OCI-LY1 (cell line): ENCODE data around the gene PRKCE.

Experiments used
- H2AFZ ChIP-seq: fragments of 200-600 bp; sonication (generic), shearing (Covaris generic); 2 replicates; pipeline ENCODE4 v1.6.0; 2014; ENCODE audit warnings: antibody characterized with exemption, mild to moderate bottlenecking, low read length
- H3F3A ChIP-seq: fragments of 200-600 bp; sonication (generic), shearing (Covaris generic); 2 replicates; pipeline ENCODE4 v1.6.0; 2014; ENCODE audit warnings: mild to moderate bottlenecking, antibody characterized with exemption, low read length, moderate library complexity; ENCODE audit not compliant: insufficient read depth
- H3K27ac ChIP-seq: fragments of 200-600 bp; sonication (generic); 2 replicates; pipeline ENCODE4 v1.5.1; 2014; ENCODE audit warnings: low read length, mixed run types, mild to moderate bottlenecking, low read depth; ENCODE audit not compliant: poor library complexity, severe bottlenecking
- H3K27me3 ChIP-seq: fragments of 200-600 bp; sonication (generic); 2 replicates; pipeline ENCODE4 v1.6.0; 2014; ENCODE audit warnings: antibody characterized with exemption, mild to moderate bottlenecking, low read length, moderate library complexity; ENCODE audit not compliant: insufficient read depth
- H3K36me3 ChIP-seq: fragments of 200-600 bp; sonication (generic); 2 replicates; pipeline ENCODE4 v1.6.1; 2014; ENCODE audit warnings: mild to moderate bottlenecking, antibody characterized with exemption, low read length, moderate library complexity, mixed read lengths; ENCODE audit not compliant: insufficient read depth
- H3K4me1 ChIP-seq: fragments of 200-600 bp; sonication (generic); 2 replicates; pipeline ENCODE4 v1.5.1; 2014; ENCODE audit warnings: mild to moderate bottlenecking, low read length, moderate library complexity; ENCODE audit not compliant: insufficient read depth, severe bottlenecking
- H3K4me2 ChIP-seq: fragments of 200-600 bp; sonication (generic), shearing (Covaris generic); 2 replicates; pipeline ENCODE4 v1.6.1; 2014; ENCODE audit warnings: low read length
- H3K4me3 ChIP-seq: fragments of 200-600 bp; sonication (generic); 2 replicates; pipeline ENCODE4 v1.5.1; 2014; ENCODE audit warnings: low read length, low read depth, mild to moderate bottlenecking, mixed read lengths; ENCODE audit not compliant: poor library complexity, severe bottlenecking
- H3K79me2 ChIP-seq: fragments of 200-600 bp; shearing (Covaris generic); 2 replicates; pipeline ENCODE4 v1.6.1; 2016; ENCODE audit warnings: mixed run types, low read length, mixed read lengths; ENCODE audit not compliant: insufficient read depth
- H3K9ac ChIP-seq: fragments of 200-600 bp; sonication (generic), shearing (Covaris generic); 2 replicates; pipeline ENCODE4 v1.6.1; 2014; ENCODE audit warnings: mild to moderate bottlenecking, low read length, mixed read lengths
- H3K9me2 ChIP-seq: fragments of 200-600 bp; sonication (generic), shearing (Covaris generic); 2 replicates; pipeline ENCODE4 v1.6.1; 2014; ENCODE audit warnings: low read depth, mild to moderate bottlenecking, low read length, mixed read lengths
- H3K9me3 ChIP-seq: fragments of 200-600 bp; shearing (Covaris generic); 2 replicates; pipeline ENCODE4 v1.6.1; 2014; ENCODE audit warnings: low read length, mixed read lengths
- H4K20me1 ChIP-seq: fragments of 200-600 bp; sonication (generic), shearing (Covaris generic); 2 replicates; pipeline ENCODE4 v1.6.0; 2016; ENCODE audit warnings: mild to moderate bottlenecking, low read length; ENCODE audit not compliant: insufficient read depth
- EZH2 ChIP-seq: fragments of 200-600 bp; sonication (generic), shearing (Covaris generic); IDR thresholded peaks from 2 replicates; pipeline ENCODE4 v1.8.0; 2017; ENCODE audit warnings: borderline replicate concordance, mixed run types, mild to moderate bottlenecking, antibody characterized with exemption, low read length, moderate library complexity, mixed read lengths
- TF ChIP-seq, protein P1 (sequence below): fragments of 200-600 bp; sonication (generic), shearing (Covaris generic); IDR thresholded peaks from 2 replicates; pipeline ENCODE4 v1.5.1; 2017; ENCODE audit warnings: mild to moderate bottlenecking, antibody characterized with exemption, low read length, moderate library complexity, mixed read lengths

Gene PRKCE

DNA sequence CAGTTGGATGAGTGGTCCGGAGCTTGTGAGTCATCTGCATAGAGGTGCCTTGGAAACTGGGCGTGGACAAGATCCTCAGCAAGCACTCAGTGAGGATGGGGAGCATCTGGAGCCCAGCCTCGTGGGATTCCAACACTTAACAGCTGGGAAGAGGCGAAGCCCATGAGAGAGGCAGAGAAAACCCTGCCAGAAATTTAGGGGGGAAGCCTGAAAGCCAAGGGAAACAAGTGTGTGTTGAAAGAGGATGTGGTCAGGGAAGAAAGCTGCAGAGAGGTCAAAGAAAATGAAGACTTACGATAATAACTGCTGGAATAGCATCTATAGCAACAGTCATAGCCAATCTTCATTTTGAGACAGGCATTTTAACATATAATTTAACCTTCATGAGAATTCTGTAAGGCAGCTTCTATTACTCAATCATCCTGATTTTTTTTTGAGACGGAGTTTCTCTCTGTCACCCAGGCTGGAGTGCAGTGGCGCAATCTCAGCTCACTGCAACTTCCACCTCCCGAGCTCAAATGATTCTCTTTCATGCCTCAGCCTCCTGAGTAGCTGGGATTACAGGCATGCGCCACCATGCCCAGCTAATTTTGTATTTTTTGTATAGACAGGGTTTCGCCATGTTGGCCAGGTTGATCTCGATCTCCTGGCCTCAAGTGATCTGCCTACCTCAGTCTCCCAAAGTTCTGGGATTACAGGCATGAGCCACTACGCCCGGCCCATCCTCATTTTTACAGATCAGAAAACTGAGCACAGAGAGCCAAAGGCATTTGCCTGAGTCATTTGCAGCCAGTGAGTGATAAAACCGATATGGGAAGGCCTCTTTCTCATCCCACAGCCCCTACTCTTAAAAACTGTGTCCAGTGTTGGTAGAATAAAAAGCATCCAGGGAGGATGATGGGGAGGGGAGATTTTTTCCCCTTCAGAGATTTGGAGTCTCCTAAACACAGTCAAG, 431.3 kb downstream of the PRKCE start:
- no peaks in the 10 kb centered on the region for H3K9me2 ChIP-seq
- H3F3A ChIP-seq = no peaks in the 10 kb centered on the region
- no peak overlapping the region for H3K9ac ChIP-seq
- H3K9me3 ChIP-seq = no peaks in the 10 kb centered on the region
- H2AFZ ChIP-seq = no peak overlapping the region
- peaks cover 14% of the 10 kb centered on the region for H3K36me3 ChIP-seq
- no peak overlapping the region for H3K4me3 ChIP-seq
- H4K20me1 ChIP-seq = no peaks in the 10 kb centered on the region
- no peak overlapping the region for H3K4me2 ChIP-seq
- TF ChIP-seq, protein P1, sequence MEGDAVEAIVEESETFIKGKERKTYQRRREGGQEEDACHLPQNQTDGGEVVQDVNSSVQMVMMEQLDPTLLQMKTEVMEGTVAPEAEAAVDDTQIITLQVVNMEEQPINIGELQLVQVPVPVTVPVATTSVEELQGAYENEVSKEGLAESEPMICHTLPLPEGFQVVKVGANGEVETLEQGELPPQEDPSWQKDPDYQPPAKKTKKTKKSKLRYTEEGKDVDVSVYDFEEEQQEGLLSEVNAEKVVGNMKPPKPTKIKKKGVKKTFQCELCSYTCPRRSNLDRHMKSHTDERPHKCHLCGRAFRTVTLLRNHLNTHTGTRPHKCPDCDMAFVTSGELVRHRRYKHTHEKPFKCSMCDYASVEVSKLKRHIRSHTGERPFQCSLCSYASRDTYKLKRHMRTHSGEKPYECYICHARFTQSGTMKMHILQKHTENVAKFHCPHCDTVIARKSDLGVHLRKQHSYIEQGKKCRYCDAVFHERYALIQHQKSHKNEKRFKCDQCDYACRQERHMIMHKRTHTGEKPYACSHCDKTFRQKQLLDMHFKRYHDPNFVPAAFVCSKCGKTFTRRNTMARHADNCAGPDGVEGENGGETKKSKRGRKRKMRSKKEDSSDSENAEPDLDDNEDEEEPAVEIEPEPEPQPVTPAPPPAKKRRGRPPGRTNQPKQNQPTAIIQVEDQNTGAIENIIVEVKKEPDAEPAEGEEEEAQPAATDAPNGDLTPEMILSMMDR = no peak
- no peak for TF ChIP-seq EZH2
- no peaks in the 10 kb centered on the region for H3K79me2 ChIP-seq
- H3K4me1 ChIP-seq = no peaks in the 10 kb centered on the region
- no peak overlapping the region for H3K27ac ChIP-seq
- H3K27me3 ChIP-seq = no peaks in the 10 kb centered on the region

DNA sequence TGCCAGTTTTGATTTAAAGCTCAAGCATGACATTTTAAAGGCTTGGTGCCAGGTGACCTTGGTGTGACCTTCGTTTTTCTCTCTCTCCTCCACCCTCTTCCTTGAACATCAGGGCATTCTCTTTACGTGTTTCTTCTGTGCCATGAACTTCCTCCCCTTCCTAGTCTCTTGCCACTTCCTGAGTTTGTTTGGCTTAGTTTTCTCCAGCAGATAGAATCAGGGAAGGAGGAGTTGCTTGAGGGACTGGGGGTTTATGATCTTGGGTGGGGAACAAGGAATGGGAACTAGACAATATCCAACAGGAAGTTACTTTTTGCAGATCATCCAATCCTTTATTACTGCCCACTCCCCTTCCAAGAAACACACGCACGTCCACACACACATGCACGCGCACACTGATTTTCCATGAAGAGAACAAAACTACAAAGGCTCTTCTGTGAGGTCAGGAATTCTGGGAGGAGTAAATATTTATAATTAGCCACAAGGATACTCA, 435.1 kb downstream of the PRKCE start:
- Histone ChIP-seq H2AFZ (no peak overlapping the region), H3K27ac (no peak overlapping the region), H3K9ac (no peak overlapping the region), H3K4me1 (no peaks in the 10 kb centered on the region), H3K4me2 (no peak overlapping the region), H3F3A (no peaks in the 10 kb centered on the region), H3K9me2 (no peaks in the 10 kb centered on the region), H3K27me3 (no peaks in the 10 kb centered on the region), H3K4me3 (no peak overlapping the region), H4K20me1 (no peaks in the 10 kb centered on the region), H3K79me2 (no peaks in the 10 kb centered on the region), H3K9me3 (no peaks in the 10 kb centered on the region), H3K36me3 (peaks cover 29% of the 10 kb centered on the region)
- TF ChIP-seq, protein P1 = no peak
- TF ChIP-seq EZH2 = no peak

DNA sequence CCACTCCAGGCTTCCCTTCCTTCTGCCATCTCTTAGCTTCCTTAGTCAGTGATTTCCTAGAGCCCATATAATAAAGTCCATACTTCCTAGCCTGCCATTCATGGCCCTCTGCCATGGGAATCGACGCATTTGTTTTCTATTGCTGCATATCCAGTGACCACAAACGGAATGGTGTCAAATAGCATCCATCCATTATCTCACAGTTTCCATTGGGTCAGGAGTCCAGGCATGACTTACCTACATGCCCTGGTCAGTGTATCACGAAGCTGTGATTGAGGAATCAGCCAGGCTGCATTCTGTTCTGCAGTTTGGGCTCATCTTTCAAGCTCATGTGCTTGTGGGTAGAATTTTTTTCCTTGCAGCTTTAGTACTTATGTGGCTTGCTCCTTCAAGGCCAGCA, 436.0 kb downstream of the PRKCE start:
- Histone ChIP-seq H4K20me1 (no peaks in the 10 kb centered on the region), H3K4me1 (no peaks in the 10 kb centered on the region), H3K9me3 (no peaks in the 10 kb centered on the region), H3K4me3 (no peak overlapping the region), H3K79me2 (no peaks in the 10 kb centered on the region), H3K9me2 (no peaks in the 10 kb centered on the region), H3K27ac (no peak overlapping the region), H3F3A (no peaks in the 10 kb centered on the region), H3K36me3 (peaks cover 29% of the 10 kb centered on the region), H2AFZ (no peak overlapping the region), H3K27me3 (no peaks in the 10 kb centered on the region), H3K9ac (no peak overlapping the region), H3K4me2 (no peak overlapping the region)
- TF ChIP-seq, protein P1 = no peak
- no peak for TF ChIP-seq EZH2
